Testis (tissue), 2 donors: ENCODE measurements around the gene NAV3.

Source experiments
- POLR2A ChIP-seq: fragments of 450-650 bp; IDR thresholded peaks from one replicate; pipeline ENCODE4 v1.6.1; 2017; ENCODE audit warnings: antibody characterized with exemption, mild to moderate bottlenecking, moderate library complexity
- TF ChIP-seq, protein P1 (sequence below), 3 experiments: fragments of 450-650 bp in 2 of 3; fragments of 200-600 bp in 1 of 3; sonication (generic) in 1 of 3; IDR thresholded peaks; one replicate each; pipeline ENCODE4 v1.5.1; 2016 to 2019; ENCODE audit warnings: antibody characterized with exemption in 3 of 3, mild to moderate bottlenecking in 2 of 3, moderate library complexity in 1 of 3

- TF ChIP-seq, protein P1, sequence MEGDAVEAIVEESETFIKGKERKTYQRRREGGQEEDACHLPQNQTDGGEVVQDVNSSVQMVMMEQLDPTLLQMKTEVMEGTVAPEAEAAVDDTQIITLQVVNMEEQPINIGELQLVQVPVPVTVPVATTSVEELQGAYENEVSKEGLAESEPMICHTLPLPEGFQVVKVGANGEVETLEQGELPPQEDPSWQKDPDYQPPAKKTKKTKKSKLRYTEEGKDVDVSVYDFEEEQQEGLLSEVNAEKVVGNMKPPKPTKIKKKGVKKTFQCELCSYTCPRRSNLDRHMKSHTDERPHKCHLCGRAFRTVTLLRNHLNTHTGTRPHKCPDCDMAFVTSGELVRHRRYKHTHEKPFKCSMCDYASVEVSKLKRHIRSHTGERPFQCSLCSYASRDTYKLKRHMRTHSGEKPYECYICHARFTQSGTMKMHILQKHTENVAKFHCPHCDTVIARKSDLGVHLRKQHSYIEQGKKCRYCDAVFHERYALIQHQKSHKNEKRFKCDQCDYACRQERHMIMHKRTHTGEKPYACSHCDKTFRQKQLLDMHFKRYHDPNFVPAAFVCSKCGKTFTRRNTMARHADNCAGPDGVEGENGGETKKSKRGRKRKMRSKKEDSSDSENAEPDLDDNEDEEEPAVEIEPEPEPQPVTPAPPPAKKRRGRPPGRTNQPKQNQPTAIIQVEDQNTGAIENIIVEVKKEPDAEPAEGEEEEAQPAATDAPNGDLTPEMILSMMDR (IDR thresholded peaks at IDR 0.05): no peak
- no peak for TF ChIP-seq POLR2A
Measured at GRCh38 chr12:77923882-77924281, 93.2 kb downstream of the NAV3 start.
